Measurements from ENCODE around the gene LNX2.

LNX2 gene

DNA sequence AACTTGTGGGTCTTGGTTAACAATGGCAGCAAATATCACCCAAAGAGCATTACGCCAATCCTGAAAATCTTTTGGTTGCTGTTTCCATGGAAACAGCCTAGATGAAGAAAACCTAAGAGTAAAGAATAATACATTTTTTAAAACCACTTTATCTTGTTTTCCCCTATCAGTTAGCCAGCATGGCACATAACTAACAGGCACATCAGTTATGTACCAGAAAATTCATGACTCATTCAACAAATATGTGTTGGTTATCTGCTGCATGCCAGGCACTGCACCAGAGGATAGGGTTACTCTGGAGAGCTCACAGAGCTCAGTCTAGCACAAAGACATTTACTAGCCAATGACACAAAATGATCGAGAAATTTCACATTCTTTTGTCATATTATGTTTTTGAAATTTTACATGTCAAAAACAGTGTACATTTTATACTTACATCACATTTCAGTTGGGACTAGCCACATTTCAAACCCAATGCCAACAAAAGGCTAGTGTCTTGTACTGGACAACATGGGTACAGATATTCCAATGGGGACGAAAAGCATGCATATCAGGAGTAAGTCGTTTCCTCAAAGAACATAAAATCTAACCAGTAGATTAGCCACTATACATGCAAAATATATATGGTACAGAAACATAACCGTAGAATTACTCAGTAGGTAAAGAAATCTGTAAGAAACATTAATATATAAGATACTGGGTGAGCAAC is 20.3 kb downstream of the LNX2 start:
- TF ChIP-seq, protein P1, sequence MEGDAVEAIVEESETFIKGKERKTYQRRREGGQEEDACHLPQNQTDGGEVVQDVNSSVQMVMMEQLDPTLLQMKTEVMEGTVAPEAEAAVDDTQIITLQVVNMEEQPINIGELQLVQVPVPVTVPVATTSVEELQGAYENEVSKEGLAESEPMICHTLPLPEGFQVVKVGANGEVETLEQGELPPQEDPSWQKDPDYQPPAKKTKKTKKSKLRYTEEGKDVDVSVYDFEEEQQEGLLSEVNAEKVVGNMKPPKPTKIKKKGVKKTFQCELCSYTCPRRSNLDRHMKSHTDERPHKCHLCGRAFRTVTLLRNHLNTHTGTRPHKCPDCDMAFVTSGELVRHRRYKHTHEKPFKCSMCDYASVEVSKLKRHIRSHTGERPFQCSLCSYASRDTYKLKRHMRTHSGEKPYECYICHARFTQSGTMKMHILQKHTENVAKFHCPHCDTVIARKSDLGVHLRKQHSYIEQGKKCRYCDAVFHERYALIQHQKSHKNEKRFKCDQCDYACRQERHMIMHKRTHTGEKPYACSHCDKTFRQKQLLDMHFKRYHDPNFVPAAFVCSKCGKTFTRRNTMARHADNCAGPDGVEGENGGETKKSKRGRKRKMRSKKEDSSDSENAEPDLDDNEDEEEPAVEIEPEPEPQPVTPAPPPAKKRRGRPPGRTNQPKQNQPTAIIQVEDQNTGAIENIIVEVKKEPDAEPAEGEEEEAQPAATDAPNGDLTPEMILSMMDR (IDR thresholded peaks at IDR 0.05; ENCODE audit: low read depth, low read length), result no peak
- DNase-seq (ENCODE audit: extremely low read depth, low read depth), result no peak

DNA sequence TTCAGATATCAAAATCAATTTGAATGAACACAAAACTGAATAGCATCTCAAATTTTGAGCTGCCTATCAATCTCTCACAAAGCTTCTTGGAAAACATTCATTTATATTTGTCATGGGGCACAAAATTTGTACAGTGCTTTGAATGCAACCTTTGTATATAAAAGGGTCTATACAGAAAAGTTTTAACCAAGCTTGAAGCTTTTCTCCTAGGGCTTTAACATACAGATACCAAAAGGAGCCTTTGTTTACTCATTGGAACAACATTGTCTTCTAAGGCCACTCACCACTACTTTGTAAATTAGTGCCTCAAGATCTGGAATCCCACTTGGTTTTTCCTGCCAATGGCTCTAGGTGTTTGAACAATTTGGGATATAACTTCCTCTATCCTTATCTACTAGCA is 21.2 kb downstream of the LNX2 start:
- DNase-seq (ENCODE audit: extremely low read depth, low read depth), result no peak
- TF ChIP-seq, protein P1 (IDR thresholded peaks at IDR 0.05; ENCODE audit: low read depth, low read length), result no peak

DNA sequence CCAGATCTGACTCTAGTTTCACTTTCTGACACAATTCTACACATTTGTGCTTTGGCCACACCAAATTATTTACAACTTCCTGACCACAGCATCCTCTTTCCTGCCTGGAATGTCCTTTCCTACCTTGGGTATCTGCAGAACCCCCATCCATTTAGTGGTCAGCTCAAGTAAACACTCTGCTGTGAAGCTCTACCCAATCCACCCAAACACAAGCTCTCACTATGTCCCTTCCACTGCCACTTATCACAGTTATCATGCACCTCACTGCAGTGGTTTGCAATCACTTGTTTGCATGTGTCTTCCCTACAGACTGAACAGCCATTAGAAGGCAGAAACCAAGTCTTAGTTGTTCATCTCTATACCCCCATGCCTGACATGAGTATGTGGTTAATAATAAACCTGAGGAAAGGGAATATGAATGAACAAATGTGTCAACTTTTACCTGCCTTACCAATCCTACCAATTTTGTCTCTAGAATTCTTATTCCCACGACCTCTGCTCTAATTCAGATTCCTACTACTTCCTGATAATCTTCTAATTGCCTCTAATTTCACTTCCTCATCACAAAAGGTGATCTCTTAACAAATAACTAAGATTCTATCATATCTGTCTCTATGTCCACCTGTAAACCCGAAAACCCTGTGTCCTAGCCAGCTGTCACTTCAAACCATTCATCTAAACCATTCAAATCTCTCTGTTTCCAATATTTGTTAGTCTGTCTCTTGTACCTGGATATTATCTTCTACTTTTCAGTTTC is 25.1 kb downstream of the LNX2 start:
- no peak for DNase-seq (ENCODE audit: extremely low read depth, low read depth)

DNA sequence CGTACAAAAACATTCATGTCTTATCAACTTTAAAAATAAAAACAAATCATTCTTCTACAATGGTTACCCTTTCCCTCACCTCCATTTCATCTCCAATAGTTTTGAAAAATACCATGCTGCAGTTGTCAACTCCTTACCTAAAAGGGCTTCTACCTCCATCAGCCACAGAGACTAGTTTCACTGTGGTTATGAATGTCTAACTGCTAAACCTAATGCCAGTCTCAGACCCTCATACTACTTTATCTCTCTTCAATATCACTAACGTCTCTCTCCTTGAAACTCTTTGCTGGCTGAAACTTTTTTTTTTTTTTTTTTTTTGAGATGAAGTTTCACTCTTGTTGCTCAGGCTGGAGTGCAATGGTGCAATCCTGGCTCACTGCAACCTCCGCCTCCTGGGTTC is 27.1 kb downstream of the LNX2 start:
- TF ChIP-seq, protein P1 (IDR thresholded peaks at IDR 0.05; ENCODE audit: low read depth, low read length), result no peak
- DNase-seq (ENCODE audit: extremely low read depth, low read depth), result no peak

More for the DNA sequence above, 25.1 kb downstream of the LNX2 start:
- TF ChIP-seq, protein P1 (IDR thresholded peaks at IDR 0.05; ENCODE audit: low read depth, low read length), result no peak

DNA sequence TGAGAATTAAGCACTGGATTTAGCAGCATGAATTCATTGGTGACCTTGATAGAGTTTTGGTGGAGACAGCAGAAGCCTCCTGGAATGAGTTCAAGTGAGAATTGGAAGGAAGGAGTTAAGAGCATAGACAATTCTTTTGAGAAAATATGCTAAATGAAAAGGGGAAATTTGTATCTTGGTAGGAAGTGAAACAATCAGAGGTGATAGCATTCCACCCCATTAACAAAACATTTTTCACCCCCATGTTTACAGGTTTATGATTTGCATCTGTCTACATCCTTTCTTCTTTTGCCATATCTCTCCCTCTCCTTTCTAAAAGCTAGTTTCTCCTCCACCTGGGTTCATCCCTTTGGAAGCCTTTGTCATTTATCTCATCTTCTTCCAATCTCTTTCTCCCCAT is 27.5 kb downstream of the LNX2 start:
- DNase-seq (ENCODE audit: extremely low read depth, low read depth), result no peak
- TF ChIP-seq, protein P1 (IDR thresholded peaks at IDR 0.05; ENCODE audit: low read depth, low read length), result no peak

DNA sequence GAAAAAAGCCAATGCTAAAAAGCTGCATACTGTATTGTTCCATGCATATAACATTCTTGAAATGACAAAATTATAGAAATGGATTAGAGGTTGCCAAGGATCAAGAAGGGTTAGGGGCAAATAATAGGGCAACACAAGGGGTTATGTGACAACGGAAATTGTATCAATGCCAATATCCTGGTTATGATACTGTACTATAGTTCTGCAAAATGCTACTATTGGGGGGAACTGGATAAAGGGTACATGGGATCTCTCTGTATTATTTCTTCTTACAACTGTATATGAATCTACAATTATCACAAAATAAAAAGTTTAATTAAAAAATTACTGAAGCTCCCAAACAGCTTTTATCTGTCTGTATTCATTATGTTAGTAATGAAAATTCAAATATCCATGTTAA is 31.9 kb downstream of the LNX2 start:
- DNase-seq (ENCODE audit: extremely low read depth, low read depth), result no peak

More for the DNA sequence above, 31.9 kb downstream of the LNX2 start:
- TF ChIP-seq, protein P1 (IDR thresholded peaks at IDR 0.05; ENCODE audit: low read depth, low read length), result no peak

All from AG09319 (cell line).